Stimulated activated naive B cell treated with anti-CD40 and anti-IgM and Interleukin-4, amounts not matched to agents 10 μg/mL and 1 μg/mL and 100 μg/mL, for 72 hours (primary cell): Measurements from ENCODE around the gene BBS2.

Experiments used
- ATAC-seq, 2 donors: fragments of 150-1000 bp; cut with Tn5 transposase; replicated peaks; 2 replicates each; pipeline ENCODE4 v1.10.0; 2021; ENCODE audit warnings: moderate library complexity in 1 of 2
- DNase-seq: peaks from one replicate; pipeline ENCODE4 v3.0.0; 2021
- H3K27ac Mint-ChIP-seq: one replicate; pipeline ENCODE4 v1.8.0; 2022; ENCODE audit warnings: mild to moderate bottlenecking, mixed read lengths
- H3K27me3 Mint-ChIP-seq, 2 donors: one replicate each; pipeline ENCODE4 v1.8.0; 2022; ENCODE audit warnings: mixed read lengths in 2 of 2
- H3K36me3 Mint-ChIP-seq, 2 donors: one replicate each; pipeline ENCODE4 v1.8.0; 2022; ENCODE audit warnings: mixed read lengths in 2 of 2, mild to moderate bottlenecking in 1 of 2
- H3K4me1 Mint-ChIP-seq, 2 donors: one replicate each; pipeline ENCODE4 v1.8.0; 2022; ENCODE audit warnings: mixed read lengths in 2 of 2, mild to moderate bottlenecking in 1 of 2
- H3K4me3 Mint-ChIP-seq, 2 donors: one replicate each; pipeline ENCODE4 v1.8.0; 2022; ENCODE audit warnings: mild to moderate bottlenecking in 2 of 2, mixed read lengths in 2 of 2, moderate library complexity in 1 of 2
- H3K9me3 Mint-ChIP-seq, 2 donors: one replicate each; pipeline ENCODE4 v1.8.0; 2022; ENCODE audit warnings: mixed read lengths in 2 of 2, mild to moderate bottlenecking in 1 of 2

BBS2 gene

GRCh38 chr16:56478281-56479049 lies 41.4 kb downstream of the BBS2 start:
- ATAC-seq: no peak
- H3K27ac Mint-ChIP-seq: no peak overlapping the region
- H3K36me3 Mint-ChIP-seq: peaks cover 32 to 34% of the 10 kb centered on the region in 2 donors
- no peaks in the 10 kb centered on the region for H3K9me3 Mint-ChIP-seq
- H3K4me1 Mint-ChIP-seq: no peaks in the 10 kb centered on the region
- no peak overlapping the region for H3K4me3 Mint-ChIP-seq
- no peaks in the 10 kb centered on the region for H3K27me3 Mint-ChIP-seq
- no peak for DNase-seq

- Mint-ChIP-seq H3K36me3 (peaks cover 32 to 36% of the 10 kb centered on the region in 2 donors), H3K4me1 (no peaks in the 10 kb centered on the region), H3K27ac (peak overlapping the region; percentile 42), H3K27me3 (no peaks in the 10 kb centered on the region), H3K9me3 (no peaks in the 10 kb centered on the region), H3K4me3 (no peak overlapping the region)
- DNase-seq (no peak), ATAC-seq (no peak)
Measured at GRCh38 chr16:56477096-56477878, 42.5 kb downstream of the BBS2 start.

GRCh38 chr16:56475201-56475600 lies 44.6 kb downstream of the BBS2 start:
- peaks cover 39 to 40% of the 10 kb centered on the region in 2 donors for H3K36me3 Mint-ChIP-seq

GRCh38 chr16:56470666-56471065 lies 49.2 kb downstream of the BBS2 start:
- Mint-ChIP-seq H3K36me3 (peaks cover 38 to 54% of the 10 kb centered on the region in 2 donors), H3K9me3 (no peaks in the 10 kb centered on the region), H3K4me3 (no peak overlapping the region), H3K27me3 (no peaks in the 10 kb centered on the region), H3K4me1 (no peaks in the 10 kb centered on the region), H3K27ac (no peak overlapping the region)
- ATAC-seq (no peak), DNase-seq (no peak)

More at GRCh38 chr16:56475201-56475600, 44.6 kb downstream of the BBS2 start:
- Mint-ChIP-seq H3K9me3 (no peaks in the 10 kb centered on the region), H3K4me1 (no peaks in the 10 kb centered on the region), H3K27ac (no peak overlapping the region), H3K27me3 (no peaks in the 10 kb centered on the region), H3K4me3 (no peak overlapping the region)
- no peak for DNase-seq
- no peak for ATAC-seq

- ATAC-seq: no peak
- no peak overlapping the region for H3K27ac Mint-ChIP-seq
- H3K36me3 Mint-ChIP-seq: peaks cover 36 to 55% of the 10 kb centered on the region in 2 donors
- no peaks in the 10 kb centered on the region for H3K27me3 Mint-ChIP-seq
- H3K9me3 Mint-ChIP-seq: no peaks in the 10 kb centered on the region
- no peaks in the 10 kb centered on the region for H3K4me1 Mint-ChIP-seq
- DNase-seq: no peak
- H3K4me3 Mint-ChIP-seq: no peak overlapping the region
Measured at GRCh38 chr16:56470232-56470631, 49.6 kb downstream of the BBS2 start.

GRCh38 chr16:56469748-56470147 lies 50.1 kb downstream of the BBS2 start:
- DNase-seq (no peak), ATAC-seq (no peak)
- no peak overlapping the region for H3K4me3 Mint-ChIP-seq
- H3K27ac Mint-ChIP-seq: no peak overlapping the region
- no peaks in the 10 kb centered on the region for H3K4me1 Mint-ChIP-seq
- H3K27me3 Mint-ChIP-seq: no peaks in the 10 kb centered on the region
- H3K9me3 Mint-ChIP-seq: no peaks in the 10 kb centered on the region
- peaks cover 35 to 52% of the 10 kb centered on the region in 2 donors for H3K36me3 Mint-ChIP-seq

GRCh38 chr16:56468800-56469199 lies 51.0 kb downstream of the BBS2 start:
- peaks cover 34 to 58% of the 10 kb centered on the region in 2 donors for H3K36me3 Mint-ChIP-seq
- H3K27me3 Mint-ChIP-seq: no peaks in the 10 kb centered on the region
- H3K9me3 Mint-ChIP-seq: no peaks in the 10 kb centered on the region
- ATAC-seq: no peak
- H3K4me3 Mint-ChIP-seq: no peak overlapping the region
- no peak for DNase-seq
- H3K27ac Mint-ChIP-seq: no peak overlapping the region
- no peaks in the 10 kb centered on the region for H3K4me1 Mint-ChIP-seq

- Mint-ChIP-seq H3K36me3 (peaks cover 33 to 55% of the 10 kb centered on the region in 2 donors), H3K9me3 (no peaks in the 10 kb centered on the region), H3K4me3 (no peak overlapping the region), H3K27ac (no peak overlapping the region), H3K27me3 (no peaks in the 10 kb centered on the region), H3K4me1 (no peaks in the 10 kb centered on the region)
- no peak for ATAC-seq
- DNase-seq: no peak
Measured at GRCh38 chr16:56466344-56466743, 53.5 kb downstream of the BBS2 start.

- H3K27me3 Mint-ChIP-seq: no peaks in the 10 kb centered on the region
- H3K36me3 Mint-ChIP-seq: peaks cover 26 to 46% of the 10 kb centered on the region in 2 donors
- no peaks in the 10 kb centered on the region for H3K9me3 Mint-ChIP-seq
- no peak overlapping the region for H3K27ac Mint-ChIP-seq
- ATAC-seq (no peak), DNase-seq (no peak)
- no peaks in the 10 kb centered on the region for H3K4me1 Mint-ChIP-seq
- H3K4me3 Mint-ChIP-seq: no peak overlapping the region
Measured at GRCh38 chr16:56463153-56463552, 56.7 kb downstream of the BBS2 start.

- H3K27ac Mint-ChIP-seq: peak overlapping the region; percentile 28
- H3K9me3 Mint-ChIP-seq: no peaks in the 10 kb centered on the region
- DNase-seq (no peak), ATAC-seq (no peak)
- H3K27me3 Mint-ChIP-seq: no peaks in the 10 kb centered on the region
- H3K36me3 Mint-ChIP-seq: peaks cover 29 to 44% of the 10 kb centered on the region in 2 donors
- no peak overlapping the region for H3K4me3 Mint-ChIP-seq
- peaks cover 0 to 3% of the 10 kb centered on the region in 2 donors for H3K4me1 Mint-ChIP-seq
Measured at GRCh38 chr16:56462064-56462796, 57.6 kb downstream of the BBS2 start.

GRCh38 chr16:56460101-56460500 lies 59.7 kb downstream of the BBS2 start:
- peaks cover 10 to 13% of the 10 kb centered on the region in 2 donors for H3K4me1 Mint-ChIP-seq

GRCh38 chr16:56457927-56458470 lies 61.8 kb downstream of the BBS2 start:
- H3K27me3 Mint-ChIP-seq: no peaks in the 10 kb centered on the region
- no peak overlapping the region for H3K4me3 Mint-ChIP-seq
- no peaks in the 10 kb centered on the region for H3K9me3 Mint-ChIP-seq
- DNase-seq (no peak), ATAC-seq (no peak)
- peaks cover 43 to 58% of the 10 kb centered on the region in 2 donors for H3K36me3 Mint-ChIP-seq
- H3K4me1 Mint-ChIP-seq: peaks cover 13% of the 10 kb centered on the region in 2 donors
- H3K27ac Mint-ChIP-seq: no peak overlapping the region

More at GRCh38 chr16:56460101-56460500, 59.7 kb downstream of the BBS2 start:
- ATAC-seq (no peak), DNase-seq (no peak)
- Mint-ChIP-seq H3K4me3 (no peak overlapping the region), H3K27me3 (no peaks in the 10 kb centered on the region), H3K36me3 (peaks cover 33 to 56% of the 10 kb centered on the region in 2 donors), H3K27ac (no peak overlapping the region), H3K9me3 (no peaks in the 10 kb centered on the region)

GRCh38 chr16:56451753-56452689 lies 67.8 kb downstream of the BBS2 start:
- Mint-ChIP-seq H3K36me3 (peaks cover 27 to 33% of the 10 kb centered on the region in 2 donors), H3K9me3 (no peaks in the 10 kb centered on the region), H3K27ac (peak overlapping the region; percentile 96), H3K4me3 (peak overlapping the region; percentile 91 to 94), H3K27me3 (no peaks in the 10 kb centered on the region), H3K4me1 (peaks cover 29 to 44% of the 10 kb centered on the region in 2 donors)
- ATAC-seq (peak; percentile 59 to 65), DNase-seq (no peak)
